AML-193 (cell line): Measurements from ENCODE around the gene CROT.
"Not testable (repeated sequence)": the region's sequence is repeated elsewhere in the genome, so short reads cannot be mapped to it uniquely, and the experiment has no call there.

Experiments
- DNase-seq, 2 experiments: peaks; one replicate each; lab custom pipeline; 2025; lab: John Stamatoyannopoulos, UW

Gene CROT

GRCh38 chr7:87345166-87345927, at the start of gene CROT:
CROT (plus strand) TSS chr7:87345664; CDS start chr7:87349069, 3,405 bp downstream.
- DNase-seq: peak; percentile 79 to 86

- no peak for DNase-seq
Measured at GRCh38 chr7:87300756-87301155, 44.7 kb upstream of the CROT start.

- no peak for DNase-seq
Measured at GRCh38 chr7:87310790-87311419, 34.6 kb upstream of the CROT start.

- peak; percentile 63 to 69 for DNase-seq
Measured at GRCh38 chr7:87312215-87312865, 33.1 kb upstream of the CROT start.

- DNase-seq: no peak
Measured at GRCh38 chr7:87316097-87316700, 29.3 kb upstream of the CROT start.

- DNase-seq: no peak
Measured at GRCh38 chr7:87316846-87317552, 28.5 kb upstream of the CROT start.

GRCh38 chr7:87317691-87318245, 27.7 kb upstream of the CROT start:
- DNase-seq: no peak

GRCh38 chr7:87318741-87319140, 26.7 kb upstream of the CROT start:
- DNase-seq: no peak

- DNase-seq: not testable (repeated sequence)
Measured at GRCh38 chr7:87319154-87319581, 26.3 kb upstream of the CROT start.

GRCh38 chr7:87322912-87323311, 22.6 kb upstream of the CROT start:
- no peak for DNase-seq

- DNase-seq: no peak
Measured at GRCh38 chr7:87325576-87326370, 19.7 kb upstream of the CROT start.

GRCh38 chr7:87328281-87328680, 17.2 kb upstream of the CROT start:
- no peak for DNase-seq

- DNase-seq: no peak
Measured at GRCh38 chr7:87330316-87330715, 15.1 kb upstream of the CROT start.

GRCh38 chr7:87330942-87331341, 14.5 kb upstream of the CROT start:
- no peak for DNase-seq

- DNase-seq: no peak
Measured at GRCh38 chr7:87331687-87332252, 13.7 kb upstream of the CROT start.

- DNase-seq: no peak
Measured at GRCh38 chr7:87332321-87332720, 13.1 kb upstream of the CROT start.

GRCh38 chr7:87336136-87336535, 9.3 kb upstream of the CROT start:
- DNase-seq: no peak

GRCh38 chr7:87337331-87337730, 8.1 kb upstream of the CROT start:
- DNase-seq: no peak

GRCh38 chr7:87339373-87339897, 6.0 kb upstream of the CROT start:
- DNase-seq: peak; percentile 69 to 73

- no peak for DNase-seq
Measured at GRCh38 chr7:87341441-87341840, 4.0 kb upstream of the CROT start.
